ENCODE results near the gene RYR2. TPM values are rescaled to one million over a fixed set of nuclear protein-coding genes. Genes with fewer than 3 reads are reported as not detected.
"Not testable (repeated sequence)": the region's sequence is repeated elsewhere in the genome, so short reads cannot be mapped to it uniquely, and the experiment has no call there.

RYR2 gene
- total and polyA plus RNA-seq, 2 donors = 0.21 to 0.38 TPM

DNA sequence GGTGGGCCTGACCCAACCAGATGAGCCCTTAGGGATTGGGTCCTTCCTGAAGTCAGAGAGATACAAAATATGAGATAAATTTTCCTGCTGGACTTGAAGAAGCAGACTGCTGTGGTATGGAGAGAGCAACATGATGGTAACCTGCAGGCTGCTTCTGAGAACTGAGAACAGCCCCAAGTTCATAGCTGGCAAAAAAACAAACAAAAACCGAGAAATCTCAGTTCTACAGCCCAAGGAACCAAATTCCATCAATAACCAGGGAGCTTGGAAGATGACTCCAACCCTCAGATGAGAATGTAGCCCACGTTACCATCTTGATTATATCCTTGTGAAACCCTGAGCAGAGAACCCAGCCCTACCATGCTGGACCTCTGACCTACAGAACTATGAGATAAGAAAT lies 532.6 kb downstream of the RYR2 start:
- 45% methylated on average over 2 of the region's 2 CpGs for WGBS
- no peak overlapping the region for H3K4me3 ChIP-seq (ENCODE audit: low read length in 2 of 2)
- no peaks in the 10 kb centered on the region for H3K9me3 ChIP-seq (ENCODE audit: control insufficient read depth in 2 of 2, insufficient read depth in 1 of 2, low read length in 1 of 2)
- H3K27me3 ChIP-seq (ENCODE audit: control insufficient read depth in 2 of 2, insufficient read depth in 1 of 2, low read length in 1 of 2) = no peaks in the 10 kb centered on the region
- H3K27ac ChIP-seq (ENCODE audit: low read depth in 1 of 2, low read length in 1 of 2) = no peak overlapping the region
- H3K4me1 ChIP-seq (ENCODE audit: control insufficient read depth in 2 of 2, insufficient read depth in 2 of 2, low read length in 2 of 2) = no peaks in the 10 kb centered on the region
- no peaks in the 10 kb centered on the region for H3K36me3 ChIP-seq (ENCODE audit: control insufficient read depth in 2 of 2, insufficient read depth in 2 of 2, low read length in 1 of 2)
- no peak for DNase-seq (ENCODE audit: low read depth in 6 of 9, low spot score in 9 of 9)

DNA sequence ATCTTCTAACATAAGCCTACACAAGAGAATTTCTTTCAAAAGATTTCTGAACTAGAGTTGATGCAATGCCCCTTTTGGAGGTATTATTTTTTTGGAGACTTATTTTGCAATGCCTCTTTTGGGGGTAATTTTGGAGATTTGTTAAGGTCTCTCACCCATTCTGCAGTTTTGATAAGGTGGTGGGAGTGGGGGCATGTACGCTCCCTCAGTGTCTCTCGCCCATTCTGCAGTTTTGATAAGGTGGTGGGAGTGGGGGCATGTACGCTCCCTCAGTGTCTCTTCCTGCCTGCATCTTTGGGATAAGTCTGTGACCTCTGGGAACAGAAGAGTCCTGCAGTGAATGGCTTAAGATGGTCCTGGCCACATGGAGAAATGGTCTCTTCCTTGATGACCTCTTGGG lies 536.6 kb downstream of the RYR2 start:
- Histone ChIP-seq H3K4me1 (ENCODE audit: control insufficient read depth in 2 of 2, insufficient read depth in 2 of 2, low read length in 2 of 2) (no peaks in the 10 kb centered on the region), H3K27me3 (ENCODE audit: control insufficient read depth in 2 of 2, insufficient read depth in 1 of 2, low read length in 1 of 2) (no peaks in the 10 kb centered on the region), H3K27ac (ENCODE audit: low read depth in 1 of 2, low read length in 1 of 2) (no peak overlapping the region), H3K36me3 (ENCODE audit: control insufficient read depth in 2 of 2, insufficient read depth in 2 of 2, low read length in 1 of 2) (no peaks in the 10 kb centered on the region), H3K9me3 (ENCODE audit: control insufficient read depth in 2 of 2, insufficient read depth in 1 of 2, low read length in 1 of 2) (no peaks in the 10 kb centered on the region), H3K4me3 (ENCODE audit: low read length in 2 of 2) (no peak overlapping the region)
- WGBS = 94% methylated on average over 3 of the region's 3 CpGs
- DNase-seq (ENCODE audit: low read depth in 6 of 9, low spot score in 9 of 9) = no peak

- Histone ChIP-seq H3K4me3 (ENCODE audit: low read length in 2 of 2) (no peak overlapping the region), H3K9me3 (ENCODE audit: control insufficient read depth in 2 of 2, insufficient read depth in 1 of 2, low read length in 1 of 2) (no peaks in the 10 kb centered on the region), H3K4me1 (ENCODE audit: control insufficient read depth in 2 of 2, insufficient read depth in 2 of 2, low read length in 2 of 2) (no peaks in the 10 kb centered on the region), H3K36me3 (ENCODE audit: control insufficient read depth in 2 of 2, insufficient read depth in 2 of 2, low read length in 1 of 2) (no peaks in the 10 kb centered on the region), H3K27ac (ENCODE audit: low read depth in 1 of 2, low read length in 1 of 2) (no peak overlapping the region), H3K27me3 (ENCODE audit: control insufficient read depth in 2 of 2, insufficient read depth in 1 of 2, low read length in 1 of 2) (no peaks in the 10 kb centered on the region)
- DNase-seq (ENCODE audit: low read depth in 6 of 9, low spot score in 9 of 9) = no peak
- 84% methylated on average over 2 of the region's 2 CpGs for WGBS
These were observed 538.7 kb downstream of the RYR2 start for GRCh38 chr1:237580726-237581125.

DNA sequence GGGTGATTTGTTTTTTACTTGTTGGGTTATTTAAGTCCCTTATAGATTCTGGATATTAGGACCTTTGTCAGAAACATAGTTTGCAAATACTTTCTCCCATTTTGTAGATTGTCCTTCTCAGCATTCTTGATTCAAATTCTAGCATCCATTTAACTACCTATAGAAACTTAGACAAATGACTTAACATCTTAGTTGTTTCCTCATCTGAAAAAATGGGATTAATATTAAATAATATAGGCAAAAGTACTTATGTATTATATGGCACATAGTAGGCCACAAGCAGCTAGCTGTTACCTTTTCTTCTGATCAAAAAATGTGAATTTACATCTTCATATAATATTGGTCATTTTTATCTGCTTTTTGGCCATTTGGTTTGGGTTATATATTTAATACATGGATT lies 541.3 kb downstream of the RYR2 start:
- Histone ChIP-seq H3K27me3 (ENCODE audit: control insufficient read depth in 2 of 2, insufficient read depth in 1 of 2, low read length in 1 of 2) (no peaks in the 10 kb centered on the region), H3K9me3 (ENCODE audit: control insufficient read depth in 2 of 2, insufficient read depth in 1 of 2, low read length in 1 of 2) (no peaks in the 10 kb centered on the region), H3K27ac (ENCODE audit: low read depth in 1 of 2, low read length in 1 of 2) (no peak overlapping the region), H3K4me1 (ENCODE audit: control insufficient read depth in 2 of 2, insufficient read depth in 2 of 2, low read length in 2 of 2) (no peaks in the 10 kb centered on the region), H3K36me3 (ENCODE audit: control insufficient read depth in 2 of 2, insufficient read depth in 2 of 2, low read length in 1 of 2) (no peaks in the 10 kb centered on the region), H3K4me3 (ENCODE audit: low read length in 2 of 2) (no peak overlapping the region)
- DNase-seq (ENCODE audit: low read depth in 6 of 9, low spot score in 9 of 9) = no peak

GRCh38 chr1:237583756-237584155 lies 541.8 kb downstream of the RYR2 start:
- no peak overlapping the region for H3K27ac ChIP-seq (ENCODE audit: low read depth in 1 of 2, low read length in 1 of 2)
- no peak overlapping the region for H3K4me3 ChIP-seq (ENCODE audit: low read length in 2 of 2)
- no peaks in the 10 kb centered on the region for H3K9me3 ChIP-seq (ENCODE audit: control insufficient read depth in 2 of 2, insufficient read depth in 1 of 2, low read length in 1 of 2)
- no peaks in the 10 kb centered on the region for H3K4me1 ChIP-seq (ENCODE audit: control insufficient read depth in 2 of 2, insufficient read depth in 2 of 2, low read length in 2 of 2)
- H3K36me3 ChIP-seq (ENCODE audit: control insufficient read depth in 2 of 2, insufficient read depth in 2 of 2, low read length in 1 of 2) = no peaks in the 10 kb centered on the region
- DNase-seq (ENCODE audit: low read depth in 6 of 9, low spot score in 9 of 9) = no peak
- H3K27me3 ChIP-seq (ENCODE audit: control insufficient read depth in 2 of 2, insufficient read depth in 1 of 2, low read length in 1 of 2) = no peaks in the 10 kb centered on the region

GRCh38 chr1:237590386-237590785 lies 548.4 kb downstream of the RYR2 start:
- no peaks in the 10 kb centered on the region for H3K27me3 ChIP-seq (ENCODE audit: control insufficient read depth in 2 of 2, insufficient read depth in 1 of 2, low read length in 1 of 2)
- no peaks in the 10 kb centered on the region for H3K4me1 ChIP-seq (ENCODE audit: control insufficient read depth in 2 of 2, insufficient read depth in 2 of 2, low read length in 2 of 2)
- no peak overlapping the region for H3K27ac ChIP-seq (ENCODE audit: low read depth in 1 of 2, low read length in 1 of 2)
- DNase-seq (ENCODE audit: low read depth in 6 of 9, low spot score in 9 of 9) = no peak
- H3K36me3 ChIP-seq (ENCODE audit: control insufficient read depth in 2 of 2, insufficient read depth in 2 of 2, low read length in 1 of 2) = no peaks in the 10 kb centered on the region
- H3K4me3 ChIP-seq (ENCODE audit: low read length in 2 of 2) = no peak overlapping the region
- peaks cover 0 to 3% of the 10 kb centered on the region in 2 donors for H3K9me3 ChIP-seq (ENCODE audit: control insufficient read depth in 2 of 2, insufficient read depth in 1 of 2, low read length in 1 of 2)
- WGBS = 97% methylated on average over 13 of the region's 13 CpGs

DNA sequence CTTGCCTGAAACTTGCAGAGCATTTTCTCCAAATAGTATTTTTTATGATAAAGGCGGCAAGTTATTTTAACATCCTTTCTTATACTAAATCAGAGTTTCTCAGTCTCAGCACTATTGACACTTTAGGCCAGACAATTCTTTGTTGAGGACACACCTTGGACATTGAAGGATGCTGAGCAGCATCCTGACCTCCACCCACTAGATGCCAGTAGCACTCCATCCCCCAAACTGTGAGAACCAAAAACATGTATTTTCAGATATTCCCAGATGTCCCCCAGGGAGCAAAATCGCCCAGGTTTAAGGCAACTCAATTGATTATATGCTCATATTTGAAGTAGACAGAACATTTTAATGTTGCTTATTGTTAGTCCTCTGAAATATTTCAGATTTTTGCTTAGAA lies 549.4 kb downstream of the RYR2 start:
- Histone ChIP-seq H3K4me3 (ENCODE audit: low read length in 2 of 2) (no peak overlapping the region), H3K27me3 (ENCODE audit: control insufficient read depth in 2 of 2, insufficient read depth in 1 of 2, low read length in 1 of 2) (no peaks in the 10 kb centered on the region), H3K4me1 (ENCODE audit: control insufficient read depth in 2 of 2, insufficient read depth in 2 of 2, low read length in 2 of 2) (no peaks in the 10 kb centered on the region), H3K9me3 (ENCODE audit: control insufficient read depth in 2 of 2, insufficient read depth in 1 of 2, low read length in 1 of 2) (peaks cover 0 to 8% of the 10 kb centered on the region in 2 donors), H3K27ac (ENCODE audit: low read depth in 1 of 2, low read length in 1 of 2) (no peak overlapping the region), H3K36me3 (ENCODE audit: control insufficient read depth in 2 of 2, insufficient read depth in 2 of 2, low read length in 1 of 2) (no peaks in the 10 kb centered on the region)
- 83% methylated on average over 2 of the region's 2 CpGs for WGBS
- no peak for DNase-seq (ENCODE audit: low read depth in 6 of 9, low spot score in 9 of 9)

DNA sequence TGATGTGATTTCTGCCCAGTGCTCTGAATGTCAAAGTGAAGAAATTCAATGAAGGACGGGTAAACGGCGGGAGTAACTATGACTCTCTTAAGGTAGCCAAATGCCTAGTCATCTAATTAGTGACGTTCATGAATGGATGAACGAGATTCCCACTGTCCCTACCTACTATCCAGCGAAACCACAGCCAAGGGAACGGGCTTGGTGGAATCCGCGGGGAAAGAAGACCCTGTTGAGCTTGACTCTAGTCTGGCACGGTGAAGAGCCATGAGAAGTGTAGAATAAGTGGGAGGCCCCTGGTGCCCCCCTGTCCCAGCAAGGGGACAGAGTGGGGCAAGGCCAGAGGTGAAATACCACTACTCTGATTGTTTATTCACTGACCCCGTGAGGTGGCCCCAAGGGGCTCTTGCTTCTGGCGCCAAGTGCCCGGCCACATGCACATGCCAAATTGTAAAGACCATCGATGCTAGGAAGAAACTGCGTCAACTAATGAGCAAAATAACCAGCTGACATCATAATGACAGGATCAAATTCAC lies 561.1 kb downstream of the RYR2 start:
- H3K9me3 ChIP-seq (ENCODE audit: control insufficient read depth in 2 of 2, insufficient read depth in 1 of 2, low read length in 1 of 2); H3K4me1 ChIP-seq (ENCODE audit: control insufficient read depth in 2 of 2, insufficient read depth in 2 of 2, low read length in 2 of 2); H3K36me3 ChIP-seq (ENCODE audit: control insufficient read depth in 2 of 2, insufficient read depth in 2 of 2, low read length in 1 of 2); H3K4me3 ChIP-seq (ENCODE audit: low read length in 2 of 2); H3K27me3 ChIP-seq (ENCODE audit: control insufficient read depth in 2 of 2, insufficient read depth in 1 of 2, low read length in 1 of 2); H3K27ac ChIP-seq (ENCODE audit: low read depth in 1 of 2, low read length in 1 of 2): not testable (repeated sequence)
- DNase-seq (ENCODE audit: low read depth in 6 of 9, low spot score in 9 of 9) = peak in 2 of 9 donors; percentile 2 to 41
- WGBS = 89% methylated on average over 15 of the region's 15 CpGs

DNA sequence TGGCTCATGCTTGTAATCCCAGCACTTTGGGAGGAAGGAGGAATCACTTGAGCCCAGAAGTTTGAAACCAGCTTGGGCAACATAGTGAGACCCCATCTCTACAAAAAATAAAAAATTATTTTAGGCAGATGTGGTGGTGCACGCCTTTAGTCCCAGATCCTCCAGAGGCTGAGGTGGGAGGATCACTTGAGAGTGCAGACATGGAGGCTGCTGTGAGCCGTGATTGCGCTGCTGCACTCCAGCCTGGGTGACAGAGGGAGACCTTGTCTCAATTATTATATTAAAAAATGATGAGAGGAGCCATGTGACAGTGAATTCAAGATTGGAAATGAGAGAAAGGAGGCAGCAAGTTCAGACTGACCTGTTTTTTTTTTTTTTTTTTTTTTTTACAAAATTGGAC lies 566.4 kb downstream of the RYR2 start:
- Histone ChIP-seq H3K4me3 (ENCODE audit: low read length in 2 of 2) (no peak overlapping the region), H3K36me3 (ENCODE audit: control insufficient read depth in 2 of 2, insufficient read depth in 2 of 2, low read length in 1 of 2) (no peaks in the 10 kb centered on the region), H3K9me3 (ENCODE audit: control insufficient read depth in 2 of 2, insufficient read depth in 1 of 2, low read length in 1 of 2) (peaks cover 0 to 4% of the 10 kb centered on the region in 2 donors), H3K27ac (ENCODE audit: low read depth in 1 of 2, low read length in 1 of 2) (no peak overlapping the region), H3K27me3 (ENCODE audit: control insufficient read depth in 2 of 2, insufficient read depth in 1 of 2, low read length in 1 of 2) (no peaks in the 10 kb centered on the region), H3K4me1 (ENCODE audit: control insufficient read depth in 2 of 2, insufficient read depth in 2 of 2, low read length in 2 of 2) (no peaks in the 10 kb centered on the region)
- WGBS = 89% methylated on average over 3 of the region's 3 CpGs
- no peak for DNase-seq (ENCODE audit: low read depth in 6 of 9, low spot score in 9 of 9)

- no peaks in the 10 kb centered on the region for H3K4me1 ChIP-seq (ENCODE audit: control insufficient read depth in 2 of 2, insufficient read depth in 2 of 2, low read length in 2 of 2)
- no peak overlapping the region for H3K27ac ChIP-seq (ENCODE audit: low read depth in 1 of 2, low read length in 1 of 2)
- H3K27me3 ChIP-seq (ENCODE audit: control insufficient read depth in 2 of 2, insufficient read depth in 1 of 2, low read length in 1 of 2) = no peaks in the 10 kb centered on the region
- H3K4me3 ChIP-seq (ENCODE audit: low read length in 2 of 2) = no peak overlapping the region
- peaks cover 0 to 13% of the 10 kb centered on the region in 2 donors for H3K9me3 ChIP-seq (ENCODE audit: control insufficient read depth in 2 of 2, insufficient read depth in 1 of 2, low read length in 1 of 2)
- no peaks in the 10 kb centered on the region for H3K36me3 ChIP-seq (ENCODE audit: control insufficient read depth in 2 of 2, insufficient read depth in 2 of 2, low read length in 1 of 2)
- 92% methylated on average over 5 of the region's 5 CpGs for WGBS
- no peak for DNase-seq (ENCODE audit: low read depth in 6 of 9, low spot score in 9 of 9)
These were observed 568.2 kb downstream of the RYR2 start for GRCh38 chr1:237610157-237610556.
